Measurements from ENCODE around the gene NUFIP1.

DNA sequence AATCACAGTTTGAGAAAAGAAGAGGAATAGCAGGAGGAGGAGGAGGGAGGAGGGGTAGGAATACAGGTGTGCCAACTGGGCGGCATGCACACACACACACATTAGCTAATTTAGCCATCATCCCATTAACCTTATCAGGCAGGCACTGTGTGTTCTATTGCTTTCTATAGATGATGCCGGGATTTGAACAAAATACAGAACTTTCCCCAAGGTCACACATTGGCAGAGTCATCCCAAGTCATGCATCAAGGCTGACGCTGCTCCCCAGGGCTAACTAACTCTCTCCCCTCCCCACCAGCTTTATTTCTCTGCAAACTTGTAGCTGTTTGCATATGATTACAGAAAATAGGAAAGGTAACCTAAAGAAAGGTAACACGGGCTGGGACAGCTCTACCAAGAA lies 83.0 kb downstream of the NUFIP1 start:
- no peak for TF ChIP-seq EZH2 (IDR thresholded peaks at IDR 0.05; ENCODE audit: low read length)
- TF ChIP-seq, protein P1, sequence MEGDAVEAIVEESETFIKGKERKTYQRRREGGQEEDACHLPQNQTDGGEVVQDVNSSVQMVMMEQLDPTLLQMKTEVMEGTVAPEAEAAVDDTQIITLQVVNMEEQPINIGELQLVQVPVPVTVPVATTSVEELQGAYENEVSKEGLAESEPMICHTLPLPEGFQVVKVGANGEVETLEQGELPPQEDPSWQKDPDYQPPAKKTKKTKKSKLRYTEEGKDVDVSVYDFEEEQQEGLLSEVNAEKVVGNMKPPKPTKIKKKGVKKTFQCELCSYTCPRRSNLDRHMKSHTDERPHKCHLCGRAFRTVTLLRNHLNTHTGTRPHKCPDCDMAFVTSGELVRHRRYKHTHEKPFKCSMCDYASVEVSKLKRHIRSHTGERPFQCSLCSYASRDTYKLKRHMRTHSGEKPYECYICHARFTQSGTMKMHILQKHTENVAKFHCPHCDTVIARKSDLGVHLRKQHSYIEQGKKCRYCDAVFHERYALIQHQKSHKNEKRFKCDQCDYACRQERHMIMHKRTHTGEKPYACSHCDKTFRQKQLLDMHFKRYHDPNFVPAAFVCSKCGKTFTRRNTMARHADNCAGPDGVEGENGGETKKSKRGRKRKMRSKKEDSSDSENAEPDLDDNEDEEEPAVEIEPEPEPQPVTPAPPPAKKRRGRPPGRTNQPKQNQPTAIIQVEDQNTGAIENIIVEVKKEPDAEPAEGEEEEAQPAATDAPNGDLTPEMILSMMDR (optimal IDR thresholded peaks at IDR 0.05 in 1 of 3, IDR thresholded peaks at IDR 0.05 in 1 of 3, conservative IDR thresholded peaks at IDR 0.05 in 1 of 3; ENCODE audit: extremely low read depth in 1 of 3, insufficient read depth in 2 of 3, low read length in 3 of 3): no peak
